ENCODE results near the gene GPRIN2. TPM values are rescaled to one million over a fixed set of nuclear protein-coding genes. Genes with fewer than 3 reads are reported as not detected.
A peak's percentile ranks its signal among the peaks of the same experiment; 100 is the strongest.

GPRIN2 gene
- total and polyA plus RNA-seq, 2 of the 8 experiments (the other 6 are each of a cell fraction or from before 2014, with no cell fraction given) = 14.3 to 18.6 TPM

DNA sequence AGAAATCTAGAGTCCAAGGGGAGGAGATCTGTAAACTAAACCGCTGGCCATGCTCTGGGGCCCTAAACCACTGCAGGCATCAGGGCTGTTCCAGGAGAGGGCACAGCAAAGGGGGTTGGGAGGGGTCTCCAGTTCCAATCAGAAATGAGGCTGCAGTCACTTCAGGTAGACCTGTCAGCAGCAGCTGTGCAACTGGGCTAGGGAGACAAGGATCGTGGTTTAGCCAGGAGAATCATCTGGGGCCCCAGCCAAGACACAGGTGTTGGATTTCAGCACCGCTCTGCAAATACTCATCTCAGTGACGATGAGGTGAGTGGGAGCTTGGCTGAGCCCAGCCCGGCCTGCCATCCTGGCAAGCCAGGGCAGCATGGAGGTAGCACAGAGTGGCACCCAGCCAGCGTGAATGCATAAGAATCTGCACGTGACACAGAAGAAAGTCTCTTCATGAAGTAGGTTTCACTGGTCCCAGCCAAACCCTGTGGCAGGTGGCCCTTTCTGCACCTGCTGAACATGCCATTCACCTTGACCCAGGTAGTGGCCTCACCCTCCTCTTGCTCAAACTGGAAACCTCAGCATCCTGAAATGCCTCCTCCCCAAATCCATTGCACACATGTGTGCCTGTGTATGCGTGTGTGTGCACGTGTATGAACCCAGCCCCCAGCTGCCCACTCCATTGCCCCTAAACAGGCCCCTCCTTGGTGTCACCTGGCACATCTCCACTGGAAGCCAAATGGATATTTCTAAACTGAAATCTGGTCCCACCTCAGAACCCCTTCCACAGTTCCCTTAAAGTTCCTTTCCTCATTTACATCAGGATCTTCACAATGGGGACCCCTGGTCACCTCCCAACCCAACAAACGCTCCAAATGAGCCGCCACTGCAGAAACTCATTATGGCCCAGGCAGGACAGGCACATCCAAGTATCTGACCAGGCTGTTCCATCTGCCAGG lies 9.6 kb downstream of the GPRIN2 start:
- H3K4me3 ChIP-seq (ENCODE audit: extremely low read depth in 1 of 4, insufficient read depth in 2 of 4, low read depth in 3 of 4, low read length in 4 of 4) = no peak overlapping the region
- no peak overlapping the region for H2AFZ ChIP-seq (ENCODE audit: low read length)
- ChIA-PET POLR2A (ENCODE audit: partially characterized antibody) (interaction anchor here (0.6 to 4.4 kb wide), 6 partner anchors 7 to 659 kb away, joined by 3 to 44 read pairs (median 6); partner anchors contain the start of gene GPRIN2), CTCF (ENCODE audit: partially characterized antibody) (interaction anchor here (0.7 to 4.7 kb wide), 9 partner anchors 8 to 1229 kb away, joined by 3 to 65 read pairs (median 15); partner anchors contain the start of gene GPRIN2)
- H3K23me2 ChIP-seq (ENCODE audit: low read depth, low read length) = no peaks in the 10 kb centered on the region
- H3K9me3 ChIP-seq (ENCODE audit: insufficient read depth in 2 of 2, low read depth in 1 of 2, low read length in 1 of 2) = no peaks in the 10 kb centered on the region
- H3K23ac ChIP-seq (ENCODE audit: insufficient read length) = no peak overlapping the region
- H3K4me2 ChIP-seq (ENCODE audit: insufficient read depth in 1 of 2, low read depth in 2 of 2, low read length in 2 of 2) = no peak overlapping the region
- H2BK12ac ChIP-seq (ENCODE audit: low read depth, low read length) = peak overlapping the region; percentile 23; the same call in 1 of the 2 replicates
- H3K79me2 ChIP-seq (ENCODE audit: control insufficient read depth in 1 of 2, insufficient read depth in 2 of 2, low read length in 2 of 2) = no peaks in the 10 kb centered on the region
- DNase-seq (ENCODE audit: low read depth in 1 of 2, low spot score in 2 of 2) (peak in 1 of 2 experiments; percentile 52), FAIRE-seq (no peak)
- peaks cover 3 to 9% (median 6%) of the 10 kb centered on the region in 4 experiments for H3K4me1 ChIP-seq (replicated peaks in 1 of 4; ENCODE audit: control insufficient read depth in 3 of 4, insufficient read depth in 4 of 4, low read length in 3 of 4)
- H4K20me1 ChIP-seq (replicated peaks in 1 of 2; ENCODE audit: control insufficient read depth in 1 of 2, insufficient read depth in 2 of 2, low read length in 2 of 2) = peaks cover 5 to 23% of the 10 kb centered on the region in 2 experiments
- peak overlapping the region; percentile 42; the same call in 1 of the 2 replicates for H2AK5ac ChIP-seq (ENCODE audit: low read depth, low read length)
- no peak overlapping the region for H2BK120ac ChIP-seq (replicated peaks; ENCODE audit: low read depth, low read length)
- no peak overlapping the region for H4K91ac ChIP-seq (replicated peaks; ENCODE audit: insufficient read length, low read length)
- no peak overlapping the region for H3K56ac ChIP-seq (replicated peaks; ENCODE audit: insufficient read length, low read depth, low read length)
- 0 out of 2 replicates have a peak overlapping the region, but pooled peaks have one; percentile 10 for H2BK5ac ChIP-seq (ENCODE audit: low read depth, low read length)
- no peak overlapping the region for H3K9ac ChIP-seq (replicated peaks in 1 of 4; ENCODE audit: extremely low read depth in 1 of 4, low read depth in 3 of 4, low read length in 3 of 4)
- H4K5ac ChIP-seq (ENCODE audit: insufficient read length, low read depth, low read length) = no peak overlapping the region
- 0 out of 7 replicates have a peak, but pooled peaks cover 0 to 2% (median 0%) of the 10 kb centered on the region in 4 experiments for H3K27me3 ChIP-seq (replicated peaks in 1 of 4; ENCODE audit: control insufficient read depth in 3 of 4, extremely low read depth in 1 of 4, insufficient read depth in 3 of 4, low read length in 3 of 4)
- peaks cover 9 to 16% (median 11%) of the 10 kb centered on the region in 4 experiments; a peak in 7 of 8 replicates for H3K36me3 ChIP-seq (ENCODE audit: control insufficient read depth in 2 of 4, insufficient read depth in 4 of 4, low read length in 3 of 4)
- no peak for TF ChIP-seq SIN3A (conservative IDR thresholded peaks at IDR 0.05 in 1 of 2, IDR thresholded peaks at IDR 0.05 in 1 of 2; ENCODE audit: low read depth in 1 of 2, low read length in 2 of 2)
- peak; percentile 58 for TF ChIP-seq POLR2AphosphoS5 (IDR thresholded peaks at IDR 0.05; ENCODE audit: low read depth, low read length)
- peak in 1 of 2 experiments; percentile 58; a peak in 2 of 3 replicates for TF ChIP-seq POLR2A (IDR thresholded peaks at IDR 0.05; ENCODE audit: control extremely low read depth in 1 of 2, low read depth in 2 of 2, low read length in 2 of 2)
- no peak overlapping the region for H2BK20ac ChIP-seq (ENCODE audit: low read length)
- no peak overlapping the region for H2BK15ac ChIP-seq (ENCODE audit: low read length)
- peaks cover 3% of the 10 kb centered on the region; the same call in 1 of the 2 replicates for H3K79me1 ChIP-seq (ENCODE audit: low read depth, low read length)
- no peak overlapping the region for H3K18ac ChIP-seq (ENCODE audit: extremely low read depth, low read length)
- H3K4ac ChIP-seq (replicated peaks; ENCODE audit: insufficient read length, low read depth, low read length) = no peak overlapping the region
- H3K27ac ChIP-seq (ENCODE audit: low read depth, low read length) = no peak overlapping the region
- WGBS, 2 experiments (ENCODE audit: extremely low coverage in 1 of 2, insufficient coverage in 1 of 2, insufficient read length in 1 of 2, insufficient replicate concordance in 2 of 2, low coverage in 1 of 2, low lambda C conversion rate in 2 of 2, missing lambda C conversion rate in 1 of 2) = 84% methylated on average over 11 of the region's 11 CpGs; no CpG with 5 or more reads in 1 of the 2 experiments
- H3K14ac ChIP-seq (ENCODE audit: insufficient read length) = no peak overlapping the region
- H4K8ac ChIP-seq (ENCODE audit: extremely low read depth, insufficient read depth, low read length) = no peak overlapping the region
